ENCODE data around the gene REEP2. TPM values are rescaled to one million over a fixed set of nuclear protein-coding genes. Genes with fewer than 3 reads are reported as not detected.

Gene REEP2
- total and polyA plus RNA-seq, 5 donors from 2014 or later: 0.21 to 0.52 TPM; not detected in 3

DNA sequence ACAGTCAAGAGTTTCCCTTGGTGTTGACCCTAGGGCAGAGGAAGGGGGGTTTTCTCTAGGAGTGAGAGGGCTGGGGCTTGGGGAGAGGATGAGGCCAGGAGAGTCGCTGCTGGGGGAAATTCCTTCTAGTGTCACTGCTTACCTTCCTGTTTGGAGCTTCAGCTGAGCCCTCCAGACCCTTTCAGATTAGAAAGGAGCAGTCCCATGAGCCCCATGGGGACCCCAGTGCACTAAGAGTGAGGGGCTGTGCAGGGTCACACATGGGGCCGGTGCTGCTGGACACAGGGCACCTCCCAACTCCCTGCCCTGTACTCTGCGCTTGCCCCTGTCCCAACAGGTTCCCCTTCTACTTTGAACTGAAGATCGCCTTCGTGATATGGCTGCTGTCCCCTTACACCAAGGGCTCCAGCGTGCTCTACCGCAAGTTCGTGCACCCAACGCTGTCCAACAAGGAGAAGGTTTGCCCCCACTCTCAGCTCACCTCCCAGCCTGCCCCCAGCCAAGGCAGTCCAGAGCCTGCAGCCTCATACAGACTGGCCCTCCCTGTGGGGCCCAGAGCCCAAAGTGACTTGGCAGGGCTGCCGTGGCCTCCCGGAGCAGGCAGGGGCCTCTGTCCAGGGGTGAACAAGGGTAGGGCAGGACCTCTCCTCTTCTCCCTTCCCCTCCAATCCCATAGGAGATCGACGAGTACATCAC lies 5.4 kb downstream of the REEP2 start:
- no peak overlapping the region for H3K4me3 ChIP-seq (ENCODE audit: low read depth, low read length)
- no peaks in the 10 kb centered on the region for H3K9me3 ChIP-seq (ENCODE audit: control insufficient read depth in 2 of 2, low read length in 2 of 2)
- H3K9me3 Mint-ChIP-seq: peaks cover 0 to 1% (median 0%) of the 10 kb centered on the region in 7 donors
- H3K4me1 ChIP-seq (ENCODE audit: control insufficient read depth, insufficient read depth, low read length, poor library complexity, severe bottlenecking): peaks cover 6% of the 10 kb centered on the region
- H3K27me3 Mint-ChIP-seq: no peaks in the 10 kb centered on the region
- no peak overlapping the region for H3K27ac ChIP-seq (ENCODE audit: insufficient read depth, low read length, poor library complexity, severe bottlenecking)
- DNase-seq (no peak), ATAC-seq (ENCODE audit: low read depth in 2 of 2) (no peak)
- H3K27ac Mint-ChIP-seq: no peak overlapping the region
- no peaks in the 10 kb centered on the region for H3K36me3 Mint-ChIP-seq
- H3K27me3 ChIP-seq (ENCODE audit: control insufficient read depth, insufficient read depth, low read length): no peaks in the 10 kb centered on the region
- H3K4me1 Mint-ChIP-seq: peaks cover 0 to 9% (median 3%) of the 10 kb centered on the region in 4 donors
- H3K36me3 ChIP-seq (ENCODE audit: control insufficient read depth, insufficient read depth, low read length): no peaks in the 10 kb centered on the region
- peak overlapping the region in 1 of 4 donors; percentile 13 for H3K4me3 Mint-ChIP-seq

GRCh38 chr5:138444774-138445546 lies 6.1 kb downstream of the REEP2 start:
- Mint-ChIP-seq H3K36me3 (no peaks in the 10 kb centered on the region), H3K9me3 (peaks cover 0 to 1% (median 0%) of the 10 kb centered on the region in 7 donors), H3K4me1 (peaks cover 0 to 9% (median 4%) of the 10 kb centered on the region in 4 donors), H3K4me3 (peak overlapping the region in 1 of 4 donors; percentile 61), H3K27me3 (no peaks in the 10 kb centered on the region), H3K27ac (no peak overlapping the region)
- Histone ChIP-seq H3K9me3 (ENCODE audit: control insufficient read depth in 2 of 2, low read length in 2 of 2) (no peaks in the 10 kb centered on the region), H3K4me1 (ENCODE audit: control insufficient read depth, insufficient read depth, low read length, poor library complexity, severe bottlenecking) (peaks cover 5% of the 10 kb centered on the region), H3K36me3 (ENCODE audit: control insufficient read depth, insufficient read depth, low read length) (no peaks in the 10 kb centered on the region), H3K27ac (ENCODE audit: insufficient read depth, low read length, poor library complexity, severe bottlenecking) (no peak overlapping the region), H3K4me3 (ENCODE audit: low read depth, low read length) (no peak overlapping the region), H3K27me3 (ENCODE audit: control insufficient read depth, insufficient read depth, low read length) (no peaks in the 10 kb centered on the region)
- DNase-seq (no peak), ATAC-seq (ENCODE audit: low read depth in 2 of 2) (no peak)

DNA sequence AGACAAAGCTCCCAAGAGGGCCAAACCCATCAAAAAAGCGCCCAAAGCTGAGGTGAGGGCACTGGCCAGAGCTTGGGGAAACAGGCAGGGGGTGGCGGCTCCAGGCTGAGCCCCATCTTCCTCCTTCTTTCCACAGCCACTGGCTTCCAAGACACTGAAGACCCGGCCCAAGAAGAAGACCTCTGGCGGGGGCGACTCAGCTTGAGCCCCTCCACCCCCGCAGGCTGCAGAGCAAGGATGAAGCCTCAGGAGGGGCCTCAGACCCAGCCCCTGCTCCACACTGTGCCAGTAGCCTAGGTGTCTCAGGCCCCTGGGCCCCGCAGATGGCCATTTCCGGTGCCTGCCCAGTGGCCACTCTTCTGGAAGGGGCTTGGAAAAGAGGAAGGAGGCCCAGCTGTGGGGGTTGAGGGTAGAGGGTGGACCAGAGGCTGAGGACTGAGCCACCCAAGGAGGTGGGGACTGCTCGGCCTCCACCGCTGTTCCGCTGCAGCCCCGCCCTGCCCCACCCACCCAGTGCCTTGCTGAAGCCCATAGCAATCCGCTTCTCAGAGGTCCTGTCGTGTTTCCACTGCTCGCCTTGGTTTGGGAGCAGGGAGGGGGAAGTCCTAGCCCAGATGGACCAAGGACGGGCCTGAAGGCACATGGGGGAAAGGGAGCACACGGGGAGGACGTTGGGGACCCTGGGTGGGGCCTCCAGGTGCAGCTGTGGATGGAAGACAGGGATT lies 6.9 kb downstream of the REEP2 start:
- DNase-seq (no peak), ATAC-seq (ENCODE audit: low read depth in 2 of 2) (no peak)
- Mint-ChIP-seq H3K4me3 (no peak overlapping the region), H3K4me1 (peaks cover 0 to 9% (median 6%) of the 10 kb centered on the region in 4 donors), H3K36me3 (no peaks in the 10 kb centered on the region), H3K27me3 (no peaks in the 10 kb centered on the region), H3K27ac (no peak overlapping the region), H3K9me3 (peaks cover 0 to 1% (median 0%) of the 10 kb centered on the region in 7 donors)
- no peaks in the 10 kb centered on the region for H3K27me3 ChIP-seq (ENCODE audit: control insufficient read depth, insufficient read depth, low read length)
- peaks cover 8% of the 10 kb centered on the region for H3K4me1 ChIP-seq (ENCODE audit: control insufficient read depth, insufficient read depth, low read length, poor library complexity, severe bottlenecking)
- H3K9me3 ChIP-seq (ENCODE audit: control insufficient read depth in 2 of 2, low read length in 2 of 2): no peaks in the 10 kb centered on the region
- H3K27ac ChIP-seq (ENCODE audit: insufficient read depth, low read length, poor library complexity, severe bottlenecking): no peak overlapping the region
- no peaks in the 10 kb centered on the region for H3K36me3 ChIP-seq (ENCODE audit: control insufficient read depth, insufficient read depth, low read length)
- H3K4me3 ChIP-seq (ENCODE audit: low read depth, low read length): no peak overlapping the region

DNA sequence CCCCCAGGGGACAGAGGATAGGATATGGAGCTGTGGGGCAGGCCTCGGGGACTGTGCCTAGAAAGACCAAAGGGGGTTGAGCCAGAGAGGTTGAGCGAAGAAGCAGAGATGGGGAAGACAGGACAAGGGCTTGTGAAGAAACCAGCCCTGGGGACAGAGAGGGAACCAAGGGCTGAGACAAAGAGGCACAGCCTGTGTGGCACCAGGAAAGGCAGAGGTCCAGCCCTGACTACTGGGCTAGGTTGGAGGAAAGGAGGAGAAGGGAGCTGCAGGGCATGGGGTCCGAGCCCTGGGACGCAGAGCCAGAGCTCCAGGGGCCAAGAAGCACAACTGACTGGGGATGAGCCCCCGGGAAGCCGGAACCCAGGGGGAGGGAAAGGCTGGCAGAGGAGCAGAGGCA lies 9.2 kb downstream of the REEP2 start:
- Histone ChIP-seq H3K27me3 (ENCODE audit: control insufficient read depth, insufficient read depth, low read length) (no peaks in the 10 kb centered on the region), H3K4me3 (ENCODE audit: low read depth, low read length) (no peak overlapping the region), H3K36me3 (ENCODE audit: control insufficient read depth, insufficient read depth, low read length) (no peaks in the 10 kb centered on the region), H3K27ac (ENCODE audit: insufficient read depth, low read length, poor library complexity, severe bottlenecking) (no peak overlapping the region), H3K9me3 (ENCODE audit: control insufficient read depth in 2 of 2, low read length in 2 of 2) (no peaks in the 10 kb centered on the region), H3K4me1 (ENCODE audit: control insufficient read depth, insufficient read depth, low read length, poor library complexity, severe bottlenecking) (peaks cover 8% of the 10 kb centered on the region)
- DNase-seq (no peak), ATAC-seq (ENCODE audit: low read depth in 2 of 2) (no peak)
- H3K27me3 Mint-ChIP-seq: peaks cover 5% of the 10 kb centered on the region
- no peaks in the 10 kb centered on the region for H3K9me3 Mint-ChIP-seq
- no peak overlapping the region for H3K27ac Mint-ChIP-seq
- no peak overlapping the region for H3K4me3 Mint-ChIP-seq
- no peaks in the 10 kb centered on the region for H3K36me3 Mint-ChIP-seq
- peaks cover 0 to 14% (median 6%) of the 10 kb centered on the region in 4 donors for H3K4me1 Mint-ChIP-seq

GRCh38 chr5:138448481-138449398 lies 9.9 kb downstream of the REEP2 start:
- Histone ChIP-seq H3K4me3 (ENCODE audit: low read depth, low read length) (no peak overlapping the region), H3K9me3 (ENCODE audit: control insufficient read depth in 2 of 2, low read length in 2 of 2) (no peaks in the 10 kb centered on the region), H3K36me3 (ENCODE audit: control insufficient read depth, insufficient read depth, low read length) (no peaks in the 10 kb centered on the region), H3K27me3 (ENCODE audit: control insufficient read depth, insufficient read depth, low read length) (no peaks in the 10 kb centered on the region), H3K4me1 (ENCODE audit: control insufficient read depth, insufficient read depth, low read length, poor library complexity, severe bottlenecking) (peaks cover 8% of the 10 kb centered on the region), H3K27ac (ENCODE audit: insufficient read depth, low read length, poor library complexity, severe bottlenecking) (no peak overlapping the region)
- no peak overlapping the region for H3K4me3 Mint-ChIP-seq
- DNase-seq: no peak
- peaks cover 5% of the 10 kb centered on the region for H3K27me3 Mint-ChIP-seq
- H3K27ac Mint-ChIP-seq: peak overlapping the region in 1 of 3 donors; percentile 66
- H3K9me3 Mint-ChIP-seq: no peaks in the 10 kb centered on the region
- H3K36me3 Mint-ChIP-seq: no peaks in the 10 kb centered on the region
- ATAC-seq (ENCODE audit: low read depth in 2 of 2): no peak
- H3K4me1 Mint-ChIP-seq: peaks cover 0 to 14% (median 6%) of the 10 kb centered on the region in 4 donors

DNA sequence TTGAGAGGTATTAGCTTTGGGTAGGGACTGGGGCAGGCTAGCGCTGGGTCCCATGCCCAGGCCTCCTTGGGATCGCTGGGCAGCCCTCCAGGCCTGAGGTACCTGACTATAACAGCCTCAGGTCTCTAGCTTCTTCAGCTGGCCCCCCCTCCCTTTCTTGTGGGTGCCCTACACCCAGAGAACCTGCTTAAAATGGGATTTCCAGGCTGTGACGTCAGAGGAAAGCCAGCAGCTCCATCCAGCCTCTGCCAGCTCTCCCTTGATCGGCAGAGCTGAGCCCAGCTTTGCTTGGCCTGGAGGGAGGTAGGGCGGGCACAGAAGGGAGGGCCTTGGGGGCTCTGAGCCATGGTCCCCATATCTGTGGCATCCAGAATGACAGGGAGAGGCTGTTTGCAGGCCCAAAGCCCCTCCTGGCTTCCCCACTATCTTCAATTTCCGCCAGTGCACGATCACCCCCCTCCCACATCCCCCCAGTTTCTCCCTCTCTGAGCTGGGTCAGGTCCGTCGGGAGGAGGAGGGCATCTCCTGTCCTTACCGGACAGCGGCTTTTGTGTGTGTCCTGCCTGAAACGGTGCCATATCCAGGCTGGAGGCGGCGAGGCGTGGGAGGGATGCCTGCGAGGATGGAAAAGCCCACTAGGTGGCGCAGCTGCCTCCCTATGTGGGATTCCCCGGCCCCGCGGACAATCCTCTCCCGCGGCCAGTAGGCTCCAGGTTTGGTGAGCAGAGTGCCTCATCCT lies 10.8 kb downstream of the REEP2 start:
- H3K9me3 Mint-ChIP-seq: no peaks in the 10 kb centered on the region
- DNase-seq (peak; percentile 60 to 67 (median 66)), ATAC-seq (ENCODE audit: low read depth in 2 of 2) (peak; percentile 76)
- Histone ChIP-seq H3K36me3 (ENCODE audit: control insufficient read depth, insufficient read depth, low read length) (no peaks in the 10 kb centered on the region), H3K27me3 (ENCODE audit: control insufficient read depth, insufficient read depth, low read length) (no peaks in the 10 kb centered on the region), H3K9me3 (ENCODE audit: control insufficient read depth in 2 of 2, low read length in 2 of 2) (no peaks in the 10 kb centered on the region), H3K4me3 (ENCODE audit: low read depth, low read length) (no peak overlapping the region), H3K27ac (ENCODE audit: insufficient read depth, low read length, poor library complexity, severe bottlenecking) (no peak overlapping the region), H3K4me1 (ENCODE audit: control insufficient read depth, insufficient read depth, low read length, poor library complexity, severe bottlenecking) (peaks cover 8% of the 10 kb centered on the region)
- peak overlapping the region in 3 of 4 donors; percentile 18 to 56 (median 53) for H3K4me3 Mint-ChIP-seq
- no peak overlapping the region for H3K27ac Mint-ChIP-seq
- H3K36me3 Mint-ChIP-seq: no peaks in the 10 kb centered on the region
- peaks cover 5% of the 10 kb centered on the region for H3K27me3 Mint-ChIP-seq
- peaks cover 0 to 14% (median 6%) of the 10 kb centered on the region in 4 donors for H3K4me1 Mint-ChIP-seq
